ENCODE results near the gene SCO2. TPM values are rescaled to one million over a fixed set of nuclear protein-coding genes. Genes with fewer than 3 reads are reported as not detected.
A peak's percentile ranks its signal among the peaks of the same experiment; 100 is the strongest.

Gene SCO2
- total RNA-seq, 1 donor, result 5.1 TPM

GRCh38 chr22:50528682-50529415 is 3.5 kb upstream of the SCO2 start:
- no peak for TF ChIP-seq CTCF (IDR thresholded peaks at IDR 0.05; ENCODE audit: extremely low read depth, low read depth, low read length)
- no peak overlapping the region for H3K4me2 ChIP-seq (ENCODE audit: insufficient read depth, low read length)
- H4K20me1 ChIP-seq (ENCODE audit: insufficient read depth, low read length), result peaks cover 17% of the 10 kb centered on the region
- no peaks in the 10 kb centered on the region for H3K9me3 ChIP-seq (ENCODE audit: low read depth, low read length)
- H3K4me3 ChIP-seq (ENCODE audit: insufficient read depth, low read length), result peak overlapping the region; percentile 74
- H3K79me2 ChIP-seq (ENCODE audit: insufficient read depth, low read length), result peaks cover 11% of the 10 kb centered on the region
- no peaks in the 10 kb centered on the region for H3K27me3 ChIP-seq (ENCODE audit: insufficient read depth, low read length)
- DNase-seq (ENCODE audit: insufficient read length, low spot score, missing footprints), result peak; percentile 87
- no peak overlapping the region for H3K27ac ChIP-seq (ENCODE audit: low read depth, low read length)
- H3K36me3 ChIP-seq (ENCODE audit: insufficient read depth, low read length), result peaks cover under 1% of the 10 kb centered on the region
- peaks cover 31% of the 10 kb centered on the region for H3K4me1 ChIP-seq (ENCODE audit: insufficient read depth, low read length)
- H2AFZ ChIP-seq (ENCODE audit: low read length), result no peak overlapping the region

- Histone ChIP-seq H3K4me1 (ENCODE audit: insufficient read depth, low read length) (peaks cover 29% of the 10 kb centered on the region), H3K27ac (ENCODE audit: low read depth, low read length) (no peak overlapping the region), H2AFZ (ENCODE audit: low read length) (no peak overlapping the region), H3K27me3 (ENCODE audit: insufficient read depth, low read length) (no peaks in the 10 kb centered on the region), H3K79me2 (ENCODE audit: insufficient read depth, low read length) (peaks cover 19% of the 10 kb centered on the region), H3K9me3 (ENCODE audit: low read depth, low read length) (no peaks in the 10 kb centered on the region), H3K36me3 (ENCODE audit: insufficient read depth, low read length) (peaks cover 8% of the 10 kb centered on the region), H4K20me1 (ENCODE audit: insufficient read depth, low read length) (peaks cover 24% of the 10 kb centered on the region), H3K4me2 (ENCODE audit: insufficient read depth, low read length) (no peak overlapping the region), H3K4me3 (ENCODE audit: insufficient read depth, low read length) (no peak overlapping the region)
- peak; percentile 86 for DNase-seq (ENCODE audit: insufficient read length, low spot score, missing footprints)
- TF ChIP-seq CTCF (IDR thresholded peaks at IDR 0.05; ENCODE audit: extremely low read depth, low read depth, low read length), result no peak
Observed at GRCh38 chr22:50527921-50528681, 2.7 kb upstream of the SCO2 start.

- peaks cover 29% of the 10 kb centered on the region for H3K4me1 ChIP-seq (ENCODE audit: insufficient read depth, low read length)
- H3K4me3 ChIP-seq (ENCODE audit: insufficient read depth, low read length), result peak overlapping the region; percentile 86
- H3K36me3 ChIP-seq (ENCODE audit: insufficient read depth, low read length), result peaks cover 15% of the 10 kb centered on the region
- no peak overlapping the region for H3K27ac ChIP-seq (ENCODE audit: low read depth, low read length)
- H3K27me3 ChIP-seq (ENCODE audit: insufficient read depth, low read length), result no peaks in the 10 kb centered on the region
- H3K9me3 ChIP-seq (ENCODE audit: low read depth, low read length), result no peaks in the 10 kb centered on the region
- H4K20me1 ChIP-seq (ENCODE audit: insufficient read depth, low read length), result peaks cover 29% of the 10 kb centered on the region
- peak overlapping the region; percentile 96 for H3K4me2 ChIP-seq (ENCODE audit: insufficient read depth, low read length)
- no peak for TF ChIP-seq CTCF (IDR thresholded peaks at IDR 0.05; ENCODE audit: extremely low read depth, low read depth, low read length)
- peak overlapping the region; percentile 50 for H2AFZ ChIP-seq (ENCODE audit: low read length)
- peak; percentile 91 for DNase-seq (ENCODE audit: insufficient read length, low spot score, missing footprints)
- peaks cover 28% of the 10 kb centered on the region for H3K79me2 ChIP-seq (ENCODE audit: insufficient read depth, low read length)
Observed at GRCh38 chr22:50526834-50527801, 1.7 kb upstream of the SCO2 start.

All from osteoblast (primary cell).